Endodermal cell (in vitro differentiated cells): Measurements from ENCODE around the gene GGA1. TPM values are rescaled to one million over a fixed set of nuclear protein-coding genes. Genes with fewer than 3 reads are reported as not detected.

Experiments
- DNase-seq: peaks from one replicate; pipeline ENCODE4 v3.0.0-alpha.2; 2017
- H3K27ac ChIP-seq: 2 replicates; pipeline ENCODE4 v1.5.1; 2013; ENCODE audit warnings: mild to moderate bottlenecking, low read depth, low read length, moderate library complexity
- H3K27me3 ChIP-seq: 2 replicates; pipeline ENCODE4 v1.6.1; 2013; ENCODE audit warnings: mild to moderate bottlenecking, low read length, moderate library complexity; ENCODE audit not compliant: insufficient read depth, control insufficient read depth, poor library complexity, severe bottlenecking
- H3K36me3 ChIP-seq: 2 replicates; pipeline ENCODE4 v1.7.0; 2013; ENCODE audit warnings: mild to moderate bottlenecking, low read length, moderate library complexity; ENCODE audit not compliant: control insufficient read depth, insufficient read depth
- H3K4me1 ChIP-seq: one replicate; pipeline ENCODE4 v1.7.0; 2013; ENCODE audit warnings: low read length; ENCODE audit not compliant: control insufficient read depth, insufficient read depth
- H3K4me3 ChIP-seq: 2 replicates; pipeline ENCODE4 v1.5.1; 2013; ENCODE audit warnings: mild to moderate bottlenecking, low read length, moderate library complexity
- H3K9ac ChIP-seq: 2 replicates; pipeline ENCODE4 v1.6.1; 2013; ENCODE audit warnings: mild to moderate bottlenecking, low read length, moderate library complexity; ENCODE audit not compliant: poor library complexity, severe bottlenecking; ENCODE audit errors: extremely low read depth
- H3K9me3 ChIP-seq: 2 replicates; pipeline ENCODE4 v1.6.1; 2013; ENCODE audit warnings: mild to moderate bottlenecking, low read length, moderate library complexity; ENCODE audit not compliant: control insufficient read depth
- H3K27ac Mint-ChIP-seq: 2 replicates; pipeline ENCODE4 v1.8.0; 2020; ENCODE audit warnings: mixed read lengths
- H3K27me3 Mint-ChIP-seq: 2 replicates; pipeline ENCODE4 v1.8.0; 2021; ENCODE audit warnings: mild to moderate bottlenecking, mixed read lengths; ENCODE audit not compliant: insufficient read depth
- H3K36me3 Mint-ChIP-seq: 2 replicates; pipeline ENCODE4 v1.8.0; 2020; ENCODE audit warnings: low read depth, mixed read lengths
- H3K4me1 Mint-ChIP-seq: 2 replicates; pipeline ENCODE4 v1.8.0; 2020; ENCODE audit warnings: mixed read lengths
- H3K4me3 Mint-ChIP-seq: 2 replicates; pipeline ENCODE4 v1.8.0; 2020; ENCODE audit warnings: mild to moderate bottlenecking, moderate library complexity, mixed read lengths
- H3K9me3 Mint-ChIP-seq: 2 replicates; pipeline ENCODE4 v1.8.0; 2020; ENCODE audit warnings: mild to moderate bottlenecking, mixed read lengths
- WGBS, 2 experiments: methylation state at CpG; one replicate each; pipeline versions ENCODE4 v1.1.5 to v1.1.7; 2013; ENCODE audit warnings: missing lambda C conversion rate in 2 of 2, mixed read lengths in 1 of 2; ENCODE audit not compliant: insufficient coverage in 1 of 2, insufficient read length in 1 of 2; 5-methylcytosine and 5-hydroxymethylcytosine counted together
- total RNA-seq, 2 donors: library from RNA; stranded (reverse); fragmentation: NEBNext Ultra II Directional in 1 of 2; extraction: Animal tissue kit (Norgen Biotek cat#: 25700) in 1 of 2; gene quantifications; 2 replicates in 1 of 2; 3 replicates in 1 of 2; pipeline ENCODE4 v1.2.1, GENCODE V29; 2021
- TF ChIP-seq, protein P1 (sequence below): fragments of 200-600 bp; sonication (generic); conservative IDR thresholded peaks from 2 replicates; pipeline ENCODE4 v1.5.0; 2021; ENCODE audit warnings: antibody characterized with exemption, mild to moderate bottlenecking

The GGA1 gene
- total RNA-seq, 2 donors from 2014 or later, result 87.5 TPM

DNA sequence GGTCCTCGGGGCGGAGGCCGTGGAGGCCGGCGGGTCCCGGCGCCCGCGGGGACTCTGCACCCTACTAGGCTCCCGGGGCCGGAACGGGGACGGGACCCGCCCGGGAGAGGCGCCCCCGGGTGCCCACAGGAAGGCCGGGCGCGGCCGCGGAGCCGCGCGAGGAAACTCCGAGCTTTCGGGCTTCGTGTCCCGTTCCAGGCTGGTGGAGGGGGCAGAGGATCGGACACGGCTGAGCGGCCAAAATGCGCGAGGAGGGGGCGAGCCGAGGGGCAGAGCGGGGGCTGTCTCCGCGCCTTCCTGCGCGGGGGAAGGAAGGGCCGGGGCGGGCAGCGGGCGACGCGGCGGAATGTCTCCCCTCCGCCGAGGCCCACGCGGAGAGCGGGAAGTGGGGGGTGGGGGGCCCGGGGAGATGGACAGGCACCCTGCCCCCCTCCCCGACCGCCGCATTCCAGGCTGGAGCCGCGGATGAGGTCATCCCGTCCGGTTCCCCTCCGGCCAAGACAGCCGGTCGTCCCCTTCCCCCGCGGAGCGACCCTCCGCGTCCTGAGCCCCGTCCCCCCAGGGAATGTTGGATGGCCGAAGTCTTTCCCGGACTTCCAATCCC, 47.9 kb upstream of the GGA1 start:
- Mint-ChIP-seq H3K9me3 (no peaks in the 10 kb centered on the region), H3K36me3 (peaks cover 3% of the 10 kb centered on the region), H3K4me3 (peak overlapping the region; percentile 75), H3K4me1 (peaks cover 50% of the 10 kb centered on the region), H3K27me3 (peaks cover 11% of the 10 kb centered on the region), H3K27ac (peak overlapping the region; percentile 90)
- Histone ChIP-seq H3K36me3 (peaks cover 16% of the 10 kb centered on the region), H3K4me3 (peak overlapping the region; percentile 85), H3K4me1 (peaks cover 31% of the 10 kb centered on the region), H3K27ac (peak overlapping the region; percentile 68), H3K9ac (peak overlapping the region; percentile 81), H3K9me3 (no peaks in the 10 kb centered on the region), H3K27me3 (no peaks in the 10 kb centered on the region)
- TF ChIP-seq, protein P1, sequence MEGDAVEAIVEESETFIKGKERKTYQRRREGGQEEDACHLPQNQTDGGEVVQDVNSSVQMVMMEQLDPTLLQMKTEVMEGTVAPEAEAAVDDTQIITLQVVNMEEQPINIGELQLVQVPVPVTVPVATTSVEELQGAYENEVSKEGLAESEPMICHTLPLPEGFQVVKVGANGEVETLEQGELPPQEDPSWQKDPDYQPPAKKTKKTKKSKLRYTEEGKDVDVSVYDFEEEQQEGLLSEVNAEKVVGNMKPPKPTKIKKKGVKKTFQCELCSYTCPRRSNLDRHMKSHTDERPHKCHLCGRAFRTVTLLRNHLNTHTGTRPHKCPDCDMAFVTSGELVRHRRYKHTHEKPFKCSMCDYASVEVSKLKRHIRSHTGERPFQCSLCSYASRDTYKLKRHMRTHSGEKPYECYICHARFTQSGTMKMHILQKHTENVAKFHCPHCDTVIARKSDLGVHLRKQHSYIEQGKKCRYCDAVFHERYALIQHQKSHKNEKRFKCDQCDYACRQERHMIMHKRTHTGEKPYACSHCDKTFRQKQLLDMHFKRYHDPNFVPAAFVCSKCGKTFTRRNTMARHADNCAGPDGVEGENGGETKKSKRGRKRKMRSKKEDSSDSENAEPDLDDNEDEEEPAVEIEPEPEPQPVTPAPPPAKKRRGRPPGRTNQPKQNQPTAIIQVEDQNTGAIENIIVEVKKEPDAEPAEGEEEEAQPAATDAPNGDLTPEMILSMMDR, result no peak
- WGBS, 2 experiments, result 0 to 1% methylated on average over 8 to 72 of the region's 72 CpGs
- peak; percentile 75 for DNase-seq

DNA sequence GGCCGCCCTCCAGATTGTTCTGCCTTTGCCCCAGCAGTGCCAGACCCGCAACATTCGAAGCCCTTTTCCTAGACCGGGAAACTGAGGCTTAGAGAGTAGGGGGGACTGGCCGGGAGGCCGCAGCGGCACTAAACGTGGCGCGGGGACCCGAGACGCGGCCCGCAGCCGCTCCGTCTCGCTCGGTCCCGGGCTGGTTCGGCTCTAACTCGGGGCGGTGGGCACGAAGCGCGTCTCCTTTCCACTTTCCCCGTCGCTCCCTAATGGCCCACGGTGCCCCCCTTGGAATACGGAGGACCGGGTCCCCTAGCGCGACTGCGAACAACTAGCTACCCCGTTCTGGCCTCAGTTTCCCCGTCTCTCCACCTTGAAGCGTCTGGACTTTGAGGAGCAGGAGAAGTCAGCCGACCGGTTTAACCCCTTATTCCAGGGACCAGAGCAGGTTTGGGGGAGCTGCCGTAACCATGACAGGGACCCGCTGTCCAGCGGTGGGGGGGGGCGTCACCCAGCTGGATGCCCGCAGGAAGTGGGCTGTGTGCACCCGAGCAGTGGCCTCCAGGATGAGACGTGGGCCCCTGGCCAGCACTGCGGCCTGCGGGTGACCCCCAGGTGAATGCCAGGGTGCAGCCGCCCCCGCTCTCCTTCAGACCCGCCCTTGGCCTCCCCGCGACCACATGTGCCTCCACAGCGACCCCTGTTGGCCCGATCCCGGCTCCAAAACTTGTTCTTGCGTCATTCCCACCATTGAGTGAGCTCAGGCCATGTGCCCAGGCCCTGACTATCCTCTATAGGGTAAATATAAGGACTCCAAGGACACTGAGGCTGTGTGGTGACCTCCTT, 47.2 kb upstream of the GGA1 start:
- TF ChIP-seq, protein P1, result peak; percentile 93
- H3K27me3 ChIP-seq, result no peaks in the 10 kb centered on the region
- peaks cover 19% of the 10 kb centered on the region for H3K36me3 ChIP-seq
- peak overlapping the region; percentile 75 for H3K4me3 Mint-ChIP-seq
- H3K4me3 ChIP-seq, result peak overlapping the region; percentile 85
- peak; percentile 98 for DNase-seq
- no peaks in the 10 kb centered on the region for H3K9me3 Mint-ChIP-seq
- H3K4me1 Mint-ChIP-seq, result peaks cover 46% of the 10 kb centered on the region
- H3K27me3 Mint-ChIP-seq, result peaks cover 9% of the 10 kb centered on the region
- no peaks in the 10 kb centered on the region for H3K9me3 ChIP-seq
- H3K27ac ChIP-seq, result no peak overlapping the region
- H3K36me3 Mint-ChIP-seq, result peaks cover 6% of the 10 kb centered on the region
- WGBS, 2 experiments, result 1 to 2% methylated on average over 39 to 56 of the region's 56 CpGs
- H3K27ac Mint-ChIP-seq, result peak overlapping the region; percentile 90
- H3K4me1 ChIP-seq, result peaks cover 30% of the 10 kb centered on the region
- H3K9ac ChIP-seq, result peak overlapping the region; percentile 81

DNA sequence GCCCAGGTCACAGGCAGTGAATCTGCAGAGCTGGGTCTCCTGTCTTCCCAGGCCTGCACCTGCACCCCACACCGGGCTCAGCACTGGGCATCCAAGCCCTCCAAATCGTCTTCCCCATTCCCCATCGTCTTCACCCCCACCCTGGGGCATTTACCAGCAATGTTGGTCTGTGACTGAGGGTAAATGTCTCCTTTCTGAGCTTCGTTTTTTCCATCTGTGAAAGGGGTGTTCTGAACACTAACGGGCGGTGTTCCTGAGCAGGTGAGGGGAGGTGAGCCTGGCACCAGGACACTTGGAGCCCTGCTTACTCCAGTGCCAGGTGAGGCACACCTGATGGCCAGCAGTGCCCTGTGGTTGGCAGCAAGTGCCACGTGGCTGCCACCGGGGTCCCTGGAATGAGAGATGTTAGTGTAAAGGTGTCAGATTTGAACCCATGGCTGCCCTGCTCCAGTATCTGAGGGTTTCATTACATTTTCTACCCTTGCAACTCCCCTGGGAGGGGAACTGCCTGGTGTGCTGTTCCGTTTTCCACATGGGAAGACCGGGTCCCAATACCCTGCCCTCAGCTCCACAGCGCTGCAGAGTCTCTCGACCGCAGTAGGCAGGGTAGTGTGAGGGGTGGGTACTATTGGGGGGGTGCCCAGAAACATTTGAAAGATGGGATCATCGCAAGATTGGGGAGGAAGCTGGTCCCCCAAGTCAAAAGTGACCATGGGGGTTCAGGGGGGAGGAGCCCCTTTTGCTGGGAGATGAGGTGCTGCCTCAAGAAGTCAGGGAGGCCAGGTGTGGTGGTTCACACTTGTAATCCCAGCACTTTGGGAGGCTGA, 46.4 kb upstream of the GGA1 start:
- no peak overlapping the region for H3K27ac ChIP-seq

More for the DNA sequence above, 46.4 kb upstream of the GGA1 start:
- Mint-ChIP-seq H3K27ac (peak overlapping the region; percentile 60), H3K4me3 (peak overlapping the region; percentile 75), H3K4me1 (peaks cover 39% of the 10 kb centered on the region), H3K9me3 (no peaks in the 10 kb centered on the region), H3K36me3 (peaks cover 12% of the 10 kb centered on the region), H3K27me3 (peaks cover 7% of the 10 kb centered on the region)
- Histone ChIP-seq H3K4me3 (peak overlapping the region; percentile 85), H3K9me3 (no peaks in the 10 kb centered on the region), H3K4me1 (peaks cover 25% of the 10 kb centered on the region), H3K27me3 (no peaks in the 10 kb centered on the region), H3K36me3 (peaks cover 27% of the 10 kb centered on the region), H3K9ac (peak overlapping the region; percentile 28)
- DNase-seq, result no peak
- TF ChIP-seq, protein P1, result no peak
- WGBS, 2 experiments, result 91% methylated on average over 7 to 14 of the region's 14 CpGs
